Mucosa of rectum (tissue), 2 donors: ENCODE results near the gene LAMB4.

ENCODE experiments used
- H3K27ac ChIP-seq, 2 donors: one replicate each; pipeline ENCODE4 v1.7.0; 2013; ENCODE audit warnings: inconsistent platforms in 2 of 2, low read depth in 2 of 2, low read length in 2 of 2
- H3K27me3 ChIP-seq, 2 donors: one replicate each; pipeline ENCODE4 v1.7.0; 2013; ENCODE audit warnings: low read length in 2 of 2; ENCODE audit not compliant: control insufficient read depth in 2 of 2, insufficient read depth in 2 of 2
- H3K36me3 ChIP-seq, 2 donors: one replicate each; pipeline ENCODE4 v1.7.0; 2013; ENCODE audit warnings: low read length in 2 of 2; ENCODE audit not compliant: control insufficient read depth in 2 of 2, insufficient read depth in 2 of 2
- H3K4me1 ChIP-seq, 2 donors: one replicate each; pipeline ENCODE4 v1.7.0; 2013; ENCODE audit warnings: low read length in 2 of 2, mild to moderate bottlenecking in 1 of 2; ENCODE audit not compliant: control insufficient read depth in 2 of 2, insufficient read depth in 2 of 2
- H3K4me3 ChIP-seq, 2 donors: one replicate each; pipeline ENCODE4 v1.7.0; 2013; ENCODE audit warnings: low read length in 2 of 2
- H3K9ac ChIP-seq, 2 donors: one replicate each; pipeline ENCODE4 v1.7.0; 2013; ENCODE audit warnings: low read length in 2 of 2, low read depth in 1 of 2, mild to moderate bottlenecking in 1 of 2
- H3K9me3 ChIP-seq, 2 donors: one replicate each; pipeline ENCODE4 v1.7.0; 2013; ENCODE audit warnings: low read length in 2 of 2; ENCODE audit not compliant: control insufficient read depth in 2 of 2
- donor health status: healthy.
- donor health status: Normal muscosa, but diverticular disease.

Gene LAMB4

DNA sequence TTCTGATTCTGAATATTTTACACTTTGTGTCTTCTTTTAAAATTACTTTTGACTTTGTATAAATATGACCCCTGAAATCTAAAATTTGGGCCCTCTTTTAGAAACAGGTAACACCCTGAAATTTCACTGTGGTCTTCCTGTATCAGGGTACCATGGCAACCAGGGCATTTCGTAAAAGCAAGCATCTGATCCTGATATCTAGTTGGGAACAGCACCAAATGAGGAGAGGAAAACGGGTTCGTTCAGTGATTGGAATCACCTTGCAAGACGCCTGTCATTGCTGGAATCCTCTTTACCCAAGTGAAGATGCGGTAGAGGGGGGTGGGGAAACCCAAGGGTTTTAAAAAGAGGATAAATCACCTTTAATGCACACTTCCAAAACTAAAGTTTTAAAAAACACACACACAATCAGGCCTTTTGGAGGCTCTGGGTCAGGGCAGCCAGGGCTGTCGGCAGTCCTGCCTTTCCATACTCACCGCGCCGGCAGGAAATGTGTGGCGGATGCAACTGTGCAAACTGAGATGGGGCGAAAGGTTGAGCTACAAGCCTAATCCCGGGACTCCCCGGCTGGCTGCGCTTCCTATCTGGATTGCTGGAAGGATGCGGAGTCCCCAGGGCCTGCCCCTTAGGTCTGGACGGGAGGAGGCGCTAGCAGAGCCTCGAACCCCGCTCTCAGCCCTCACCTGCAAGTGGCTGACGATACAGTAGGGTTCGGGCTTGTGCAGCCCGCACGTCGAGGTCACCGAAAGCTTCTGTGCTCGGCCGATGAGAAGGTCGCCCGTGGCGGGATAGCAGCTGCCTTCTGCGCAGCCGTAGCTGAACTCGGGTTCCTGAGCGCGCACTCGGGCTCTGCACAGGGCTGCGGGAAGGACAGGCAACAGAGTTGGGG, 129.0 kb downstream of the LAMB4 start:
- Histone ChIP-seq H3K27me3 (no peaks in the 10 kb centered on the region), H3K36me3 (peaks cover 0 to 2% of the 10 kb centered on the region in 2 donors), H3K4me3 (peak overlapping the region; percentile 82 to 85), H3K4me1 (peaks cover 14 to 41% of the 10 kb centered on the region in 2 donors), H3K27ac (peak overlapping the region; percentile 72 to 75), H3K9me3 (no peaks in the 10 kb centered on the region), H3K9ac (peak overlapping the region; percentile 41 to 83)

DNA sequence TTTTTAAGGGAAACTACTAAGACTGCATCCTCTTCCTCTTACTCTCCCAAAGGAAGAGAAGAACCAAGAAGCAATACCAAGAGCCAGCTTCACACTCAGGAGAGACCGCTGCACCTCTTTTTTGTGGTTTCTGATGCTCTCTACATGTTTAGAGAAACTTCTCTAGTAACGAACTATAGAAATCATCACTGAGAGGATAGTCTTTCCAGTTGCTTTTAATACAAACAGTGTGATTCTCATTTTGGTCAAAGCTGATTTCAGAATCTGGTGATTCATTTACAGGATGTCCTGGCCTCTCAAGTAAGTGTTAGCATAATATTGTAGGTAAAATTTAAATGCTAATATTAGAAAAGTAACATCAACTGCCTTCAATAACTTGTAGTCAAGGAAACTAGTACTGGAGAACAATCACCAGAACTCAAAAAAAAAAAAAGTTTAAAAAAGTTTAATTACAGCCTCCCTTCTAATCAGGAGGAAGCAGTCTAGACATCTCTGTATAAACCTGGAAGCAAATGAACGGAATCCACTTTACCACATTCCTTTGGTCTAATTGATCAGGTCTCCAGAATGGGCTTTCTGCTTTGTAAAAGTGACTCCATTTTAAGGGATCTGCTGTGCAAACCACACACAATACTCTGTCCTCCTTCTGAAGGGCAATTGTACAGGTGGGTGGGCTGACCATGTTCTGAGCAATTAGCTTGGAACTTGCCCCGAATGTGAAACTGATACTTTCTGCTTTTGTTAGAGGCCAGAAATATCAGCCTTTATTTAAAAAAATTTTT, 130.2 kb downstream of the LAMB4 start:
- no peak overlapping the region for H3K9ac ChIP-seq
- H3K4me1 ChIP-seq = peaks cover 24 to 52% of the 10 kb centered on the region in 2 donors
- H3K27me3 ChIP-seq = no peaks in the 10 kb centered on the region
- peaks cover 0 to 2% of the 10 kb centered on the region in 2 donors for H3K36me3 ChIP-seq
- H3K4me3 ChIP-seq = peak overlapping the region; percentile 36 to 82
- peak overlapping the region in 1 of 2 donors; percentile 72 for H3K27ac ChIP-seq
- H3K9me3 ChIP-seq = no peaks in the 10 kb centered on the region

DNA sequence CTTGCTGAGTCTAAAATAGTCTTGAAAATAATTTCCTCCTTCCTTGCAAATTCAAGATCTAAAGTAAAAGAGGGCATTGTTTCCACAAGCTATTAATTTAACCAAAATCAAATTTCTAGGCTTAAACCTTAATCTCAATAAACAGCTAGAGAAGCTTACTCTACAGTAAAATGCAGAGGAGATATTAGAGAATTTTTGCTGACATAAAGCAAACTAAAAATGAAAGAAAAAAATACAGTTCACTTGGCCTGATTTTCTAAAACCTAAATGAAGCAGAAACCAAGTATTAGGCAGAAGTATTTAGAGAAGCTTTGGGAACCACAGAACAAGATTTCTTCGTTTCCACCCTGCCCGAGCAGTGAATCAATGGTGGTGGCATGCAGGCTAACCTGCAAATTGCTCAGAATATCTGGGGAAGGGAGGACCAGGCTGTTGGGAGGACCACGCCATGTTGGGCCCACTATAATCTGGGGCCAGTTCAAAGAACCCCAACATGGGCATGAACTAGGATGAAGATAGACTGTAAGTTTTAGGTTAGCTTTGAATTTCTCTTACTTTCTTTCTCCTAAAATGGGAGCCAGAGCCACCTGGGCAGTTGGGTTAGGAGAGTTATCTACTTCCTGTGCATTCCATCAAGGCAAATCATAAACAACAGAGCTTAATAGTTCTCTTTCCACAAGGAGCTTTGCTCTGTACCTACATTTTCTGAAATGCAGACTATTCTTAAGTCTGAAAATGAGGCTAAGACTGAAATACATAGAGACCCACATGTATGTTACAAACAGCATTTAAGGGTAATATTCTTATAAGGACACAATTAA, 131.3 kb downstream of the LAMB4 start:
- H3K27me3 ChIP-seq = no peaks in the 10 kb centered on the region
- H3K27ac ChIP-seq = no peak overlapping the region
- peaks cover 30 to 59% of the 10 kb centered on the region in 2 donors for H3K4me1 ChIP-seq
- no peak overlapping the region for H3K4me3 ChIP-seq
- H3K9ac ChIP-seq = no peak overlapping the region
- peaks cover 0 to 2% of the 10 kb centered on the region in 2 donors for H3K36me3 ChIP-seq
- no peaks in the 10 kb centered on the region for H3K9me3 ChIP-seq

DNA sequence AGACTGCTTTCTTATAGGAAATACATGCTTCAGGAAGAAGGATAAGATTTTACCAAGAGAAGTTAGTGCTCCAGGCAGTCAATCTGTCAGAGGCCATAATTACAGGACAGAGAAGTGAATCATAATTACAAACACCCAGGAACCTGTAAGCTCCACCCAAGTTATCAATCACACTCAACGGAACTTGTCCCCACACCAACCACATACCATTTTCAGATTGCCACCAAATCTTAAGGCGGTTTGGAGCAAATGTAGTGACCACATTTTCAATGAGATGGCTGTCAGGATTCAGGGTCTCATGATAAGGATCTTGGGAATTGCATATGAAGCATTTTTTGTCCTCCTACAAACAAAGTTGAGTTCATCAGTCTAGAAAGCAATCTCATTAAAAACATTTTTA, 132.0 kb downstream of the LAMB4 start:
- H3K4me1 ChIP-seq = peaks cover 33 to 60% of the 10 kb centered on the region in 2 donors
- no peak overlapping the region for H3K27ac ChIP-seq
- H3K36me3 ChIP-seq = peaks cover 0 to 2% of the 10 kb centered on the region in 2 donors
- no peaks in the 10 kb centered on the region for H3K9me3 ChIP-seq
- no peak overlapping the region for H3K4me3 ChIP-seq
- no peak overlapping the region for H3K9ac ChIP-seq
- no peaks in the 10 kb centered on the region for H3K27me3 ChIP-seq

DNA sequence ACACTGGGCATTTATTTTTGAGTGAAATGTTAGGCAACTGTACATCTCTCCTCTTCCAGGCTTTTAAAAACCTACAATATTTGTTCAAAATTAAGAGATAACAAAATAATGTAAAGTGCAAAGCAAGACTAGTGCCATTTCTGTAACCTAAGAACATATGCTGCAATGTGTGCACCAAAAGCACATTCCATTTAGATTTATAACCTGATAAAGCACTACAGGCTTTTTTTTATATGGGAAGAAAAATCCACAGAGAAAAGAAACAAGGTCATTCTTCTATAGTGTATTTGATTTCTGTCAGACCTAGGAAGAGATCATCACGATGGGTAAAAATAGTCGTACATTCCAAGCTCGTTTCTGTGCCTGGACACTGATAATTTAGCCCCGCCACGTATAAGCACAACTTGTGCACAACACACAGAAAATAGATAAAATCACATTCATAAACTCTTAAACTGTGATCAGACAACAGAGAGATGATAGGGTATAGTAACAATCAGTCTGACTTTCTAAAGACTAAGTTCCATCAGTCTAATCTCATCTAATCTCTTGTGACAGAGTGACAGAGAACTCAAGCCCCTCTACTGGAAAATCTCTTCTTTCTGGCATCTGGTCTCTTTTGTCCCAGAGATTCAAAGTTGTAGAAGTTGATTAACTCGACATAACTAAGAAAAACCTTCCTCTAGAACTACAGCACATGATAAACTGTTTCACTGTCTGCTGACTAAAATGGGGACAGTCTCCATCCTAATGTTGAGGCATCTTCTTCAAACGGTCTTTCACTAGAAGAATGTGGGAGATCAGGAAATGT, 133.9 kb downstream of the LAMB4 start:
- Histone ChIP-seq H3K27ac (peak overlapping the region; percentile 16 to 27), H3K27me3 (no peaks in the 10 kb centered on the region), H3K4me3 (no peak overlapping the region), H3K36me3 (peaks cover 0 to 2% of the 10 kb centered on the region in 2 donors), H3K9me3 (no peaks in the 10 kb centered on the region), H3K9ac (no peak overlapping the region), H3K4me1 (peaks cover 28 to 57% of the 10 kb centered on the region in 2 donors)

DNA sequence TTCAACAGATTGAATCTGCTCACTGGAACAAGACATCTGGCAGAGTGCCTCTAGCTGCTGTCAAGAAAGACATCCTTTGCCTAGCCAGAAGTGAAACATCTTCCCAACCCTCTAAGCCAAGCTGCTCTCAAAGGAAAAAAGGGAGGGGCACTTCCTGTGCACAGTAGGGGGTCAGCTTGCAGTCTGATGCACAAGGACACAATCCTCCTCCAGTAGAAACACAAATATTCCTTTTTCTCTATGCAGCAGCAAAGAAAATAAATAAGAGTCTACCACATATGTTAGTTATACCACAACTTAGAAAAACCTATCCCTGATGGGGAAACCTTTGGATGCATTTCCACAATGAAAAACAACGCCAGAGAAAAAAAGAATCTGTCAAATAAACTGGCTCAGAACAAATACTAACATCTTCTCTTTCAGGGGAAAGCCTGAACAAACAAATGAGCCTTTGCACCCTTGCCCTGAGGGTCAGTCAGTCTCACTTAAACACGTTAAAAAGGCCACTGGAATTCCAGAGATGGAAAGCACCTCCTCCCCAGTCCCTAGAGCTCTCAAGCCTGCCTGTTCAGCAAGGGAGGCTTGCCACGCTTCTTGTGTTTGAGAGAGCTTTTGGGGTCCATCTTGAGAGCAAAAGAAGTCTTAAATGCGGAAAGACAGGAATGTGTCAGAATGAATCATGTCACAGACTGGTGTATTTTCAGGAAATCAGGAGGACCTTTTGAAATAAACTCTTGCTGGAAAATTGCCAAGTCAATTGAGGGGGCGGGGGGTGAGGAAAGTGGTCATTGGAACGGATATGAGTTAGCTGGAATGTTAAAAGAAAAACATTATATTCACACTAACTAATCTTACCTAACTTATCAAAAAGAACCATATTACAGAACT, 134.7 kb downstream of the LAMB4 start:
- Histone ChIP-seq H3K4me3 (peak overlapping the region in 1 of 2 donors; percentile 7), H3K9ac (no peak overlapping the region), H3K9me3 (no peaks in the 10 kb centered on the region), H3K4me1 (peaks cover 28 to 52% of the 10 kb centered on the region in 2 donors), H3K27me3 (no peaks in the 10 kb centered on the region), H3K36me3 (peaks cover 0 to 2% of the 10 kb centered on the region in 2 donors), H3K27ac (peak overlapping the region; percentile 16 to 52)

DNA sequence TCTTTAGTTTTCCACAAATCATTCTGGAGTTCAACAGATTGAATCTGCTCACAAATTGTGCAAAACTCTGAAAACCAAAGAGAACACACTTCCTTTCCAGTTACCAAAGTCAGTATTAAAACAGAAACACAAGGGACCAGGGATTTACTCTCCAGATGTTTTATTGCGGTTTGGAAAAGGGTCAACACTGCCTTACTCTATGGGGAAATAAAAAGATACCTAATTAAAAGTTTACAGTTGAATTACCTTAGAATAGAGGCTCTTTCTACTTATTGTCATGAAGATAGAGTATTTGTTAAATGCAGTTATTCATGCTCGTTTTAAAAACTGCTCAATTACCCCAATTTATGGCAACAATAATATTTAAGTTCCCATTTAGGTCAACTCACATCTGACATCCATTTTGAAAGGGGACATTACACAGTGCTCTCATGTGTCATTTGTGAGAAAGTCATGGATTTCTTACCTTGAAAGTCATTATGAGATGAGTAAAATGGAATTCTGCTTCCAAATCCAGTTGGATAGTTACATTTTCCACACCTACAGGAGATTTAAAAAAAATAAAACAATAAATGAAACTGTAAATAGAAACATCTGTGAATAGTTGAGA, 135.6 kb downstream of the LAMB4 start:
- H3K27me3 ChIP-seq = no peaks in the 10 kb centered on the region
- no peak overlapping the region for H3K9ac ChIP-seq
- H3K36me3 ChIP-seq = no peaks in the 10 kb centered on the region
- H3K4me1 ChIP-seq = peaks cover 25 to 49% of the 10 kb centered on the region in 2 donors
- H3K4me3 ChIP-seq = no peak overlapping the region
- H3K27ac ChIP-seq = peak overlapping the region; percentile 52 to 56
- no peaks in the 10 kb centered on the region for H3K9me3 ChIP-seq

DNA sequence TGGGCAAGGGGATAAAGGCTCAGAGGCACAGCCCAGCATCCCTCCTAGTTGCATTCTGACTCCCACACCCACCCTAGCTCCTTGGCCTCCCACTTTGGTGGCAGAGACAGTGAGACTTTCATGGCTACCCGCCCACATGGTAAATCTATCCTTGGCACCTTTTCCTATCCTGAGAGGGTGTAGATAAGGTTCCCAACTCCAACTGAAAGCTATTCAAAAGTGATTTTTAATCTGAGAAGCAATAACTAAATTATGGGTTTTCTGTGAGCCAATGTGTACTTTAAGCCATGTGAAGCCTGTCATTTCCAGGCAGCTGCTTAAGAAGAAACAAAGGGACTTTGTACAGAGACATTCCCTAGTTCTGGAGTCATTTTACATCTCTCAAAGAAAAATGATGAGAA, 136.3 kb downstream of the LAMB4 start:
- H3K4me1 ChIP-seq = peaks cover 22 to 48% of the 10 kb centered on the region in 2 donors
- no peak overlapping the region for H3K9ac ChIP-seq
- no peaks in the 10 kb centered on the region for H3K9me3 ChIP-seq
- no peaks in the 10 kb centered on the region for H3K27me3 ChIP-seq
- H3K4me3 ChIP-seq = no peak overlapping the region
- peak overlapping the region; percentile 52 to 56 for H3K27ac ChIP-seq
- H3K36me3 ChIP-seq = no peaks in the 10 kb centered on the region
